Mesenchymal stem cell (in vitro differentiated cells and primary cell): ENCODE data around the gene FOSL2.

Experiments
- DNase-seq: peaks from one replicate; pipeline ENCODE4 v3.0.0-alpha.2; 2013
- H2AFZ ChIP-seq: one replicate; pipeline ENCODE4 v1.6.1; 2013; ENCODE audit warnings: low read depth, mild to moderate bottlenecking, control low read depth, inconsistent platforms, low read length, moderate library complexity
- H2AK5ac ChIP-seq: 2 replicates; pipeline ENCODE4 v1.6.1; 2013; ENCODE audit warnings: low read length, moderate library complexity, mild to moderate bottlenecking, inconsistent platforms; ENCODE audit not compliant: severe bottlenecking
- H2BK120ac ChIP-seq: one replicate; pipeline ENCODE4 v1.6.1; 2013; ENCODE audit warnings: low read depth, mild to moderate bottlenecking, inconsistent platforms, low read length, moderate library complexity
- H2BK12ac ChIP-seq, 2 experiments: one replicate each; pipeline ENCODE4 v1.6.1; 2013; ENCODE audit warnings: inconsistent platforms in 2 of 2, low read length in 2 of 2, mild to moderate bottlenecking in 2 of 2, moderate library complexity in 2 of 2, control low read depth in 1 of 2
- H2BK15ac ChIP-seq: one replicate; pipeline ENCODE4 v1.6.1; 2013; ENCODE audit warnings: mild to moderate bottlenecking, low read depth, inconsistent platforms; ENCODE audit not compliant: poor library complexity, severe bottlenecking
- H2BK5ac ChIP-seq: 2 replicates; pipeline ENCODE4 v1.6.1; 2013; ENCODE audit warnings: low read depth, mild to moderate bottlenecking, low read length, control low read depth, inconsistent platforms; ENCODE audit not compliant: poor library complexity, severe bottlenecking
- H3K14ac ChIP-seq, 2 experiments: one replicate each; pipeline ENCODE4 v1.6.1; 2013; ENCODE audit warnings: inconsistent platforms in 2 of 2, low read length in 2 of 2, control low read depth in 1 of 2, mild to moderate bottlenecking in 1 of 2, moderate library complexity in 1 of 2
- H3K18ac ChIP-seq, 2 experiments: one replicate each; pipeline ENCODE4 v1.6.1; 2013; ENCODE audit warnings: inconsistent platforms in 2 of 2, low read length in 2 of 2, control low read depth in 1 of 2, low read depth in 1 of 2, mild to moderate bottlenecking in 1 of 2
- H3K23ac ChIP-seq, 2 experiments: one replicate each; pipeline ENCODE4 v1.6.1; 2013; ENCODE audit warnings: inconsistent platforms in 2 of 2, low read length in 2 of 2, mild to moderate bottlenecking in 2 of 2, moderate library complexity in 2 of 2, control low read depth in 1 of 2
- H3K27ac ChIP-seq: 2 replicates; pipeline ENCODE4 v1.5.1; 2013; ENCODE audit warnings: mild to moderate bottlenecking, moderate library complexity, low read length, control low read depth, inconsistent platforms; ENCODE audit not compliant: poor library complexity, severe bottlenecking
- H3K27me3 ChIP-seq, 2 experiments: 2 replicates each; pipeline versions ENCODE4 v1.6.1 to v1.7.0; 2013; ENCODE audit warnings: low read length in 2 of 2, mild to moderate bottlenecking in 2 of 2, moderate library complexity in 2 of 2, control low read depth in 1 of 2, inconsistent platforms in 1 of 2; ENCODE audit not compliant: control insufficient read depth in 1 of 2, insufficient read depth in 1 of 2
- H3K36me3 ChIP-seq, 2 experiments: 2 replicates each; pipeline versions ENCODE4 v1.6.1 to v1.7.0; 2013; ENCODE audit warnings: low read length in 2 of 2, control low read depth in 1 of 2, inconsistent platforms in 1 of 2, low read depth in 1 of 2, mild to moderate bottlenecking in 1 of 2; ENCODE audit not compliant: insufficient read depth in 2 of 2, control insufficient read depth in 1 of 2
- H3K4ac ChIP-seq, 2 experiments: one replicate each; pipeline ENCODE4 v1.6.1; 2013; ENCODE audit warnings: inconsistent platforms in 2 of 2, low read length in 2 of 2, mild to moderate bottlenecking in 2 of 2, moderate library complexity in 2 of 2, control low read depth in 1 of 2, low read depth in 1 of 2
- H3K4me1 ChIP-seq: 2 replicates; pipeline ENCODE4 v1.6.1; 2013; ENCODE audit warnings: low read depth, low read length, control low read depth; ENCODE audit not compliant: control insufficient read depth, insufficient read depth
- H3K4me2 ChIP-seq: 2 replicates; pipeline ENCODE4 v1.6.1; 2013; ENCODE audit warnings: low read length, mild to moderate bottlenecking, inconsistent platforms; ENCODE audit not compliant: poor library complexity, severe bottlenecking
- H3K4me3 ChIP-seq, 2 experiments: 2 replicates each; pipeline versions ENCODE4 v1.5.1 to v1.7.0; 2013; ENCODE audit warnings: low read length in 2 of 2, mild to moderate bottlenecking in 2 of 2, control low read depth in 1 of 2, low read depth in 1 of 2; ENCODE audit not compliant: insufficient read depth in 1 of 2
- H3K79me1 ChIP-seq: replicated peaks from 2 replicates; pipeline ENCODE4 v1.6.1; 2013; ENCODE audit warnings: mild to moderate bottlenecking, control low read depth, low read length, inconsistent platforms; ENCODE audit not compliant: poor library complexity, severe bottlenecking
- H3K9ac ChIP-seq: 2 replicates; pipeline ENCODE4 v1.7.0; 2013; ENCODE audit warnings: mild to moderate bottlenecking, low read length, moderate library complexity
- H3K9me3 ChIP-seq: 2 replicates; pipeline ENCODE4 v1.7.0; 2013; ENCODE audit warnings: mild to moderate bottlenecking, low read length; ENCODE audit not compliant: control insufficient read depth
- H4K8ac ChIP-seq: one replicate; pipeline ENCODE4 v1.6.1; 2013; ENCODE audit warnings: inconsistent platforms, mild to moderate bottlenecking, low read length, moderate library complexity
- H4K91ac ChIP-seq: one replicate; pipeline ENCODE4 v1.6.1; 2013; ENCODE audit warnings: mild to moderate bottlenecking, low read length, inconsistent platforms
- WGBS: methylation state at CpG from one replicate; pipeline ENCODE4 v1.1.7; 2013; ENCODE audit warnings: mixed read lengths; 5-methylcytosine and 5-hydroxymethylcytosine counted together

FOSL2 gene

GRCh38 chr2:28352610-28353195, 40.0 kb upstream of the FOSL2 start:
- Histone ChIP-seq H3K9ac (no peak overlapping the region), H2AFZ (no peak overlapping the region), H2BK15ac (peak overlapping the region; percentile 54), H3K4me1 (peaks cover 17% of the 10 kb centered on the region), H3K18ac (peak overlapping the region; percentile 57 to 90), H2AK5ac (no peak overlapping the region), H2BK120ac (peak overlapping the region; percentile 44), H3K27me3 (no peaks in the 10 kb centered on the region), H3K36me3 (no peaks in the 10 kb centered on the region), H3K27ac (no peak overlapping the region), H3K4me3 (peak overlapping the region in 1 of 2 experiments; percentile 3), H3K23ac (no peak overlapping the region), H3K14ac (peak overlapping the region in 1 of 2 experiments; percentile 68), H2BK12ac (peak overlapping the region; percentile 29 to 87), H4K91ac (peak overlapping the region; percentile 30), H2BK5ac (no peak overlapping the region), H4K8ac (peak overlapping the region; percentile 33), H3K9me3 (no peaks in the 10 kb centered on the region), H3K79me1 (no peaks in the 10 kb centered on the region), H3K4ac (peak overlapping the region; percentile 4 to 49), H3K4me2 (no peak overlapping the region)
- peak; percentile 56 for DNase-seq
- WGBS: 73% methylated on average over 14 of the region's 16 CpGs

DNA sequence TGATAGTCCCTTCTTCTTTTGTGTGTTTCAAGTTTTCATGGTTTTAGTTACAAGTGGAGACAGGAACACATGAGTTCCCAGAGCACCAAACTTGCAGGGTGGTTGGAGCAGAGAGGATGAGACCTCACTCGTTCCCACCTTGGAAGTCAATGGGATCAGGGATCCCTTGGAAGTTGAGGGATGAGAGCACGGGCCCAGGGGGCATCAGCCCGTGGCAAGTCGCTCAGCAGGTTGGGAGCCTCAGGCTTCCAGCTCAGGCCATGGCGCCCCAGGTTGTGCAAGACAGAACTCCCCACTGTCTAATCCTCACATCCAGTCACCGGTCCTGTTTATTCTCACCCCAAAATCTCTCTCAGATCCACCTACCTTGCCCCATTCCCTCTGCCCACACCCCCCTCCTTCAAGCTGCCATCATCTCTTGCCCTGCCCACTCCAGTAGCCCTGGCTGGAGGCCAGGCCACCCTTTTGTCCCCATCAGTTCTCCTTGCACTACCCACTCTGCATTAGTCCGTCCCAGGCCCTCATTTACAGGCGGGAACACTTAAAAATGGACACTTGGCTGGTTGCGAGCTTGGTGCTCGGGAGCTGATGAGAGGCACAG, 37.6 kb upstream of the FOSL2 start:
- Histone ChIP-seq H3K36me3 (no peaks in the 10 kb centered on the region), H2BK5ac (no peak overlapping the region), H2BK12ac (peak overlapping the region; percentile 80 to 86), H3K4me3 (no peak overlapping the region), H3K23ac (no peak overlapping the region), H3K14ac (no peak overlapping the region), H3K27me3 (no peaks in the 10 kb centered on the region), H4K8ac (peak overlapping the region; percentile 45), H2AFZ (no peak overlapping the region), H3K4ac (peak overlapping the region in 1 of 2 experiments; percentile 82), H4K91ac (peak overlapping the region; percentile 77), H3K9ac (peak overlapping the region; percentile 84), H3K9me3 (no peaks in the 10 kb centered on the region), H3K27ac (no peak overlapping the region), H2AK5ac (no peak overlapping the region), H2BK120ac (no peak overlapping the region), H3K4me1 (peaks cover 28% of the 10 kb centered on the region), H2BK15ac (peak overlapping the region; percentile 73), H3K4me2 (no peak overlapping the region), H3K18ac (peak overlapping the region; percentile 4 to 58), H3K79me1 (no peaks in the 10 kb centered on the region)
- 94% methylated on average over 10 of the region's 10 CpGs for WGBS
- DNase-seq: no peak

GRCh38 chr2:28355521-28356094, 37.0 kb upstream of the FOSL2 start:
- Histone ChIP-seq H3K79me1 (no peaks in the 10 kb centered on the region), H3K27me3 (no peaks in the 10 kb centered on the region), H4K91ac (peak overlapping the region; percentile 77), H3K9ac (peak overlapping the region; percentile 84), H3K4me3 (peak overlapping the region in 1 of 2 experiments; percentile 38), H3K4me2 (no peak overlapping the region), H3K4me1 (peaks cover 32% of the 10 kb centered on the region), H2AK5ac (no peak overlapping the region), H3K36me3 (no peaks in the 10 kb centered on the region), H2BK5ac (no peak overlapping the region), H2BK12ac (peak overlapping the region; percentile 47 to 80), H3K18ac (peak overlapping the region; percentile 4 to 69), H3K4ac (peak overlapping the region in 1 of 2 experiments; percentile 82), H2BK120ac (peak overlapping the region; percentile 42), H3K14ac (no peak overlapping the region), H3K23ac (no peak overlapping the region), H3K27ac (no peak overlapping the region), H4K8ac (peak overlapping the region; percentile 80), H3K9me3 (no peaks in the 10 kb centered on the region), H2BK15ac (peak overlapping the region; percentile 78), H2AFZ (no peak overlapping the region)
- 77% methylated on average over 5 of the region's 6 CpGs for WGBS
- peak; percentile 41 for DNase-seq
